Stimulated activated CD8-positive, alpha-beta memory T cell treated with anti-CD3 and anti-CD28 coated beads, Interleukin-7, amount 100 ng/mL, for 48 hours (primary cell): ENCODE measurements around the gene WFIKKN1.

Experiments used
- DNase-seq, 2 donors: peaks; one replicate each; pipeline ENCODE4 v3.0.0-alpha.2; 2020; ENCODE audit warnings: low read depth in 1 of 2; ENCODE audit errors: extremely low read depth in 1 of 2

The WFIKKN1 gene

DNA sequence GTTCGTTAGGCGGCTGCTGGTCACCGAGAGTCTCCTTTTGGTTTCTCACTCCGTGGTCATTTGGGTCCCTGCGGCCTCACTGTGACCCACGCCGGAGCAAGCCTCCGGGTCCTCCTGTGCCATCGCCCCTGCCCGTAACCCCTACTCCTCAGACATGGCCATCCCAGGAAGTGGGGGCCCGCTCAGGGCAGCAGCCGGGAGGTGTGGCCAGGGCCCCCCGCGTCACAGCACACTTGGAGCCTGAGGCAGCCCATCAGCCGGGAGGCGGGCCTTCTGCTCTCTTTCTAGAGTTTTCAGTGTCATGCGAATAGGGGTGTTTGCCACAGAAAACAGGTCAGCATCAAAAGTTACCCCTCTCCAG, 7.9 kb upstream of the WFIKKN1 start:
- no peak for DNase-seq

DNA sequence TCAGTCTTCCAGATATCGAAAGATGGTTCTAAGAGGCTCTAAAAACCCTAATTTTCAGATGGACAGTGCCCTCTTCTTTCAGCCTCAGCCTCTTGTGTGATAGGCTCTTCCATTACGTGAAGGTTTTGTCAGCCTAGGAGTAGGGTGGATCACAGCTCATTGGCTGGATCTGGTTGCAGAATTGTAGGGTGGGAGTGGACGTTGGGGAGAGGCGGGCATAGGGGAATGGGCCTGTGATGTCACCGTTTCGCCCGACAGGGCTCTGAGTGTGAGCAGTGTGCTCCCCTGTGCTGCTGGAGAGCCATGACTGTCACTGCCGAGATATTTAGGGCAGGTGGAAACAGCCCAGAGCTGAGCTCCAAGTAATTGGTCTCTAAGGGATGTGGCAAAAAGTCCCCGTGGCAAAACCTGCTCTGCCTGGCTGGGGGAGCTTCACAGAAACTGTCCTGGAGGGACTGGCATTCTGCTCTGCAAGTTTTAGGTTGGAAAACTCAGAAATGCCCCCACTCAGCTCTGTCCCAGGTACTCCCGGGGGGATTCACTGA, 6.2 kb upstream of the WFIKKN1 start:
- DNase-seq = no peak

DNA sequence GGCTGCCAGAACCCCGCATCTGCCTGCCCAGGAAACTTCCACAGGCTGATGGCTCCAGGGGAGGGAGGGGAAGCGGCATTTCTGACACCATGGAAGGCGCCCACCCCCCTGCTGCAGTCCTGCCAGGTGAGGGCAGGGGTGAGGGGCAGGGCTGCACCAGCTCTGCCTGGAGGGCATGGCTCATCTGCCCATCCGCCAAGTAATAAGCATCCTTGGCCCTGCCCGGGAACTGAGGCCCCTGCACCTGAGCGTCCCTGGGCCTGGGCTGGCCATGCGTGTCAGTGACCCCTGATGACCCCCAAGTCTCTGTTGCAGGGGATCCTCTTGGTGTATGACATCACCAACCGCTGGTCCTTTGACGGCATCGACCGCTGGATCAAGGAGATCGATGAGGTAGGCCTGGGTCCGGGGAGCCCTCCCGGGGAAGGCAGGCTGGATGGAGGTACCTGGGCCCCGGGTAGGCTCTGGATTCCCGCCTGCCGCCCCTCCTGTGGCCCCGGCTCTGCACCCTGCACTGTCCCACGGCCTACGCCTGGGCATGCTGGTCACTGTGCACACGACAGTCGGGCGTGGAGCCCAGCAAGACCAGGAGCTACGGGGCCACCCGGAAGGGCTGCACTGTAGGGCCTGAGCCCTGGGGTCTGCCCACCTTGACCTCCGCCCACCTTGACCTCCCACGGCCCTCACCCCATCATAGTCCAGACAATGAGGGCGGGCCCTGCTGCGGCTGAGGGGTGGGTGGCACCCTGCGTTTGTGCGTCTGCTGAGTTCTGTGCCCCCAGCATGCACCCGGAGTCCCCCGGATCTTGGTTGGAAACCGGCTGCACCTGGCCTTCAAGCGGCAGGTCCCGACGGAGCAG, 5.4 kb upstream of the WFIKKN1 start:
- no peak for DNase-seq

DNA sequence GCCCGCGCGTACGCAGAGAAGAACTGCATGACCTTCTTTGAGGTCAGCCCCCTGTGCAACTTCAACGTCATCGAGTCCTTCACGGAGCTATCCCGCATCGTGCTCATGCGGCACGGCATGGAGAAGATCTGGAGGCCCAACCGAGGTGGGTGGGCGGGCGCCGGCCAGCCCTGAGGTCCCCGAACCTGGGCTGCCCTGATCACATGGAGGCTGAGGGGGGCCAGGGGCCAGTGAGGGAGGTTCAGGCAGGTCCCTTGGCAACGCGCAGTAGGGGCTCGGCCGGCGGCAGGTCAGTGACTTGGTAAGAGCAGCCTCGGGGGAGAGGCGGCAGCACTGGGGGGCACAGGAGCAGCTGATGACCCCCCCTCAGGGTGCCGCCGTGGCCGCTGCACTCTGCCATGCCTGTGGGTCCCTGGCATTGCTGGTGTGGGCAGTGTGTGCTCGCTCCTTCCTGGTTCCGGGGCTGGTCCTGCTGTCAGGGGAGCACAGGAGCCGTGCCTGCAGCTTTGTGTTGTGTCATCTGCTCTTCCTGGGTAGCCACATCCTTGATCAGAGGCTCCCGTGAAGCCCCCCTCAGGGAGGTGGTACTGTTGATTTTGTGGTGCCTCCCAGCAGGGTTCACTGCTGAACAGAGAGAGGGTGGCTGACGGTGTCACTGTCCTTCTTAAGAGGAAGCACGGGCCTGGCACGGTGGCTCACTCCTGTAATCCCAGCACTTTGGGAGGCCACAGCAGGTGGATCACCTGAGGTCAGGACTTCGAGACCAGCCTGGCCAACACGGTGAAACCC, 4.6 kb upstream of the WFIKKN1 start:
- DNase-seq = no peak

DNA sequence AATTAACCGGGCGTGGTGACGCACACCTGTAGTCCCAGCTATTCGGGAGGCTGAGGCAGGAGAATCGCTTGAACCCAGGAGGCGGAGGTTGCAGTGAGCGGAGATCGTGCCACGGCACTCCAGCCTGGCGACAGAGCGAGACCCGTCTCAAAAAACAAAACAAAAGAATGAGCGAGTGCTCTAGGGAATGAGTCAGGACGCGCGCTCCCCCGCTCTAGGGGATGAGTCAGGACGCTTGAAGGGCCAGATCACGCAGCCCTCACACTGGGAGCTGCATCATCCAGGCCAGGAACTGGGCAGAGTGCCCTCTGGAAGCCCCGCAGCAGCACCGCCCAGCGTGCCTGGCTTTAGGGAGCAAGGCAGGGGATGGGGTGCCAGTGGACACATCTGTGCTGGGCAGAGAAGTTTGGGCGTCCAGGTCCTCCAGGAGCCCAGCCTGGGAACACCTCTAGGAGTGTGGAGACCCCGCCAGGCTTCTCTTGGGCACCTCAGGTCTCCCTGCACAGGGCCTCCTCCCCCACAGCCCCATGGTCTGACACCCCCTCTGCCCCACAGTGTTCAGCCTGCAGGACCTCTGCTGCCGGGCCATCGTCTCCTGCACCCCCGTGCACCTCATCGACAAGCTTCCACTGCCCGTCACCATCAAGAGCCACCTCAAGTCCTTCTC, 3.9 kb upstream of the WFIKKN1 start:
- no peak for DNase-seq

DNA sequence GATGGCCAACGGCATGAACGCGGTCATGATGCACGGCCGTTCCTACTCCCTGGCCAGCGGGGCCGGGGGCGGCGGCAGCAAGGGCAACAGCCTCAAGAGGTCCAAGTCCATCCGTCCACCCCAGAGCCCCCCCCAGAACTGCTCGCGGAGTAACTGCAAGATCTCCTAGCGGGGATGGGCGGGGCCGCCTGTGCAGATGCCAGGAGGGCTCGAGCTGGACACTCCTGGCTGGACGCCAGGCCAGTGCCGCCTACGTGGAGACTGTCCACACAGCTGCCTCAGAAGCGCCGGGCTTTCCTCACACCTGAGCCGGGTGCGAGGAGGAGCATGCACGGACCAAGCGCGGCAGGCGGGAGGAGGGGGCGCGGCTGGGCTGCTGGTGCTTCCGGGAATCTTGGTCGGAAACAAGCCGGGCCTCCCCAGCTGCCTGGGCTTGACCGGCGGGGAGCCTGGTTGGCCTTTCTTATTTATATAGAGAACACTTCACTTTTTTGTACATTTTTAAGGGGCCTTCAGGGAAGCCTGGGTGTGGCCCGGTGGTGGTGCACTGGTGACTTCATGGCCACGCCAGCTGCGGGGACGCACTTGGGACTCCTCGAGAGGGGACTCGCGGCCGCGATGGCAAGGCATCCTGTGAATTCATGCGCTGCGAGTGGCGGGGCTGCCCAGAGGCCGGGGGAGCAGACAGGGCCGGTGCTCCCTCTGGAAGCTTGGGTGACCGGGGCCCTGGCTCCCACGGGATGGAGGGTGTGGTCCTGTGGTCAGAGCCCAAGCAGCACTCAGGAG, 3.1 kb upstream of the WFIKKN1 start:
- no peak for DNase-seq

DNA sequence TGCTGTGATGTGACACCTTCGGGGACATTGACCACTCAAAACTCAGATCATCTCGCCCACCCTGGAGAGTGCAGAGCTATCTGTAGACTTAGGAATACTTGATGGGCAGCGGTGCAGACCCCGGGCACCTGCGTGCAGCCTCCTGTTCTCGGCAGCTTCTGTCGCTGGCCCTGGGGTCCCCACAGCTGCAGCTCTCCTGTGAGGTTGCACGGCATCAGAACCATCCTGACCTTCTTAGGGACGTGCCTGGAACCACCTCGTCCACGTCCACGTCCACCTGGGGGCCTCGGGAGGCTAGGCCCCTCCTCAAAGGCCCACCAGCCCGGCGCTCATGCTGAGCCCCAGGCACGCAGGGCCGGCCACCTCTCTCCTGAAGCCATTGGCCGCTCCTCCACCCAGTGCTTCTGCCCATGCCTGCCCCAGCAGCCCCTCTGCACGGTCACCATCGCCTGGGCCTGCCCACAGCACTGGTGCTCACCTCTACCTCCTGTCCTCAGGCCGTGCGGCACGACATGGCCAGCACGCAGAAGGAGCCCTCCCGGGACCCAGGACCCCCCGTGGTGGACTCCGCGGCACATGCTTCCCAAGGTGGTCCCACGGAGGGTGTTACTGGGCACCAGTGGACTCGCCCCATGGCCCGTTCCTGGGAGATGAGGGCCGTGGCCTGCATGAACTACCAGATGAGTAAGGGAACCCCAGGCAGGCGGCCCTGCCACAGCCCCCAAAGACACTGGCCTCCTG, 2.3 kb upstream of the WFIKKN1 start:
- DNase-seq = no peak

DNA sequence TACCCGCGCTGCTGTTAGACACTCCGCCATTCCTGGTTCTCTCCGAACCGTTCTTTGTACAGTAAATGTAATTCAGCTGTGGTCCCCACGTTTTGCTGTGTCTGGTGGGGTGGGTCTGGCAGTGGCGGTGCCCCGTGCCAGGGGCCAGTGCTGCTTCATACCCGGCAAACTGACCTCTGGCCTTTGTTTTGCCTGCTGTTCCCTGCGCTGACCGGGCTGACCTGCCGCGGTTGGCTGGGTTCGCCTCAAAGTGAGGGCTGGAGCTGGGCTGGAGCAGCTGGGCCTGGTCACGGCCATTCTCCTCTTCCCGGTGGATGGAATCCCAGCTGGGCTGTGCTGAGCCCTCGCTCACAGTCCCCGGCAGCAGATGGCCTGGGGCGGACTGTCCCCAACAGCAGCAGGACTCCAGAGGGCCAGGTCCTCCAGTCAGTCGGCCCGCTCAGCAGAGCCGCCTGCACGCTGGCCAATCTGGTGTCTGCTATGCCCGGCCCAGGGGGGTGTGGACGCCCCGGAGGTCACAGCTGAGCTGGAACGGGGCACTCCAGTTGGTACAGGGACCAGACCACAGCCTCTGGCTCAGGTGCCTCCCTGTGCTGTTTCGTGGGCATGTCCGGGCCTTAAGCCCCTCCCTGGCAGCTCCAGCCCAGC, 1.5 kb upstream of the WFIKKN1 start:
- no peak for DNase-seq

DNA sequence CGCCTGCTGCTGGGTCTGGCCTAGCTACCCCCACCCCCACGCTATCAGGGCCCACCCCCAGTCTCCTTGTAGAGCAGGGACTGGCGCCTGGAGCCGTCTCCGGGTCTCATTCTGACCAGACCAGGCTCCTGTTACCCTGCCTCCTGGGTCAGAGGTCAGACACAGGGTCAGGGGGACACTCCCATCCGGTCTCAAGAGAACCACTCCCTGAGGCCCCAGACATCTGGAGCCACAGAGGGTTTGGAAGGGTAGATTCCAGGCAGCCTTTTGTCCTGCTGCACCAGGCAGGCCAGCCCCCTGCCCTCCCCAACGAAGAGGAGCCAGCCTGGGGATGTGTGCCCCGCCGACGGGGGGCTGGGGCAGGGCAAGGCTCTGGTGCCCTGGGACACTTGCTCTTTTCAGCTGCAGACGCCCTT, 944 bp upstream of the WFIKKN1 start:
- no peak for DNase-seq

DNA sequence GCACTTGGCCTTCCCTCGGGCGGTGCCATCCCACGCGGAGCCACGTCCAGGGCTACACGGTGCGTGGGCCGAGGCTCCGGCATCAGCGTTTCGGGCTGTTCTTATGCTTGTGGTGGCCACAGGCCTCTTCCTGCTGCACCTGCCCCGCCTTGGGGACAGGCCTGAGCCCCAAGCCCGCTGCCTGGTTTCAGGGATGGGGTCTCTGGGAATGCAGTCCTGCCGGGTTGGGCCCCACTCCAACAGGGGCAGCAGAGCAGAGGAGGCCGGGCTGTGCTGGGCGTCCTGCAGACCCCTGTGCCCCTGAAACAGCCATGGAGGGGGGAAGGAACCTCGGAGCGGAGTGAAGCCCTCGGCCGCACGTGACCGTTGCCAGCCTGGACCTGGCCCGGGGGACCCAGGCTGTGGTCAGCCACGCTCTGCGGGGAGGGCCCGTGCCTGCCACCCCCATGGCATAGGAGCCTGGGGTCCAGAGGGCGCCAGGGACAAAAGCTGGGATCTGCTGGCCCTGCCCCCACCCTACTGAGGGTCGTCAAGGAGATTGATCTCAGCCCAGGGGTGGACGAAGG, 453 bp upstream of the WFIKKN1 start:
- no peak for DNase-seq

DNA sequence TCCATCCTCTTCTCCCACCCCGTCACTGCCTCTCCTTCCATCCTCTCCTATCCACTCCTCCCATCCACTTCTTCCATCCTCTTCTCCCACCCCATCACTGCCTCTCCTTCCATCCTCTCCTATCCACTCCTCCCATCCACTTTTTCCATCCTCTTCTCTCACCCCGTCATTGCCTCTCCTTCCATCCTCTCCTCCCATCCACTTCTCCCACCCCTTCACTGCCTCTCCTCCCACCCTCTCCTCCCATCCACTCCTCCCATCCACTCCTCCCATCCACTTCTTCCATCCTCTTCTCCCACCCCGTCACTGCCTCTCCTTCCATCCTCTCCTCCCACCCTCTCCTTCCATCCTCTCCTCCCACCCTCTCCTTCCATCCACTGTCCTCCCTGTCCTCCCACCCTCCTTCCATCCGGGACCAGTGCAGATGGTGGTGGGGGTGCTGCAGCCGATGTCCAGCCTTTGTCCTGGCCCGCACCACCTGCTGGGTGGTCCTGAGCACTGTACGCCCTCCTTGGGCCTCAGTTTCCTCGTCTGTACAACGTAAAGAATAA, 1.1 kb downstream of the WFIKKN1 start:
- DNase-seq = no peak

DNA sequence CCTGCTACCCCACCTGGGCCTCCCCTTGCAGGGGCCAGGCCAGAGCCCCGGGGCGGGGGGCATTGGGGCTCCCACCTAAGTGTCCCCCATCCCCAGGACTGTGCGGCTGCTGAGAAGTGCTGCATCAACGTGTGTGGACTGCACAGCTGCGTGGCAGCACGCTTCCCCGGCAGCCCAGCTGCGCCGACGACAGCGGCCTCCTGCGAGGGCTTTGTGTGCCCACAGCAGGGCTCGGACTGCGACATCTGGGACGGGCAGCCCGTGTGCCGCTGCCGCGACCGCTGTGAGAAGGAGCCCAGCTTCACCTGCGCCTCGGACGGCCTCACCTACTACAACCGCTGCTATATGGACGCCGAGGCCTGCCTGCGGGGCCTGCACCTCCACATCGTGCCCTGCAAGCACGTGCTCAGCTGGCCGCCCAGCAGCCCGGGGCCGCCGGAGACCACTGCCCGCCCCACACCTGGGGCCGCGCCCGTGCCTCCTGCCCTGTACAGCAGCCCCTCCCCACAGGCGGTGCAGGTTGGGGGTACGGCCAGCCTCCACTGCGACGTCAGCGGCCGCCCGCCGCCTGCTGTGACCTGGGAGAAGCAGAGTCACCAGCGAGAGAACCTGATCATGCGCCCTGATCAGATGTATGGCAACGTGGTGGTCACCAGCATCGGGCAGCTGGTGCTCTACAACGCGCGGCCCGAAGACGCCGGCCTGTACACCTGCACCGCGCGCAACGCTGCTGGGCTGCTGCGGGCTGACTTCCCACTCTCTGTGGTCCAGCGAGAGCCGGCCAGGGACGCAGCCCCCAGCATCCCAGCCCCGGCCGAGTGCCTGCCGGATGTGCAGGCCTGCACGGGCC, 1.9 kb downstream of the WFIKKN1 start:
- DNase-seq = no peak

DNA sequence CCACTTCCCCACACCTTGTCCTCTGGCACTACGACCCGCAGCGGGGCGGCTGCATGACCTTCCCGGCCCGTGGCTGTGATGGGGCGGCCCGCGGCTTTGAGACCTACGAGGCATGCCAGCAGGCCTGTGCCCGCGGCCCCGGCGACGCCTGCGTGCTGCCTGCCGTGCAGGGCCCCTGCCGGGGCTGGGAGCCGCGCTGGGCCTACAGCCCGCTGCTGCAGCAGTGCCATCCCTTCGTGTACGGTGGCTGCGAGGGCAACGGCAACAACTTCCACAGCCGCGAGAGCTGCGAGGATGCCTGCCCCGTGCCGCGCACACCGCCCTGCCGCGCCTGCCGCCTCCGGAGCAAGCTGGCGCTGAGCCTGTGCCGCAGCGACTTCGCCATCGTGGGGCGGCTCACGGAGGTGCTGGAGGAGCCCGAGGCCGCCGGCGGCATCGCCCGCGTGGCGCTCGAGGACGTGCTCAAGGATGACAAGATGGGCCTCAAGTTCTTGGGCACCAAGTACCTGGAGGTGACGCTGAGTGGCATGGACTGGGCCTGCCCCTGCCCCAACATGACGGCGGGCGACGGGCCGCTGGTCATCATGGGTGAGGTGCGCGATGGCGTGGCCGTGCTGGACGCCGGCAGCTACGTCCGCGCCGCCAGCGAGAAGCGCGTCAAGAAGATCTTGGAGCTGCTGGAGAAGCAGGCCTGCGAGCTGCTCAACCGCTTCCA, 2.7 kb downstream of the WFIKKN1 start:
- no peak for DNase-seq

DNA sequence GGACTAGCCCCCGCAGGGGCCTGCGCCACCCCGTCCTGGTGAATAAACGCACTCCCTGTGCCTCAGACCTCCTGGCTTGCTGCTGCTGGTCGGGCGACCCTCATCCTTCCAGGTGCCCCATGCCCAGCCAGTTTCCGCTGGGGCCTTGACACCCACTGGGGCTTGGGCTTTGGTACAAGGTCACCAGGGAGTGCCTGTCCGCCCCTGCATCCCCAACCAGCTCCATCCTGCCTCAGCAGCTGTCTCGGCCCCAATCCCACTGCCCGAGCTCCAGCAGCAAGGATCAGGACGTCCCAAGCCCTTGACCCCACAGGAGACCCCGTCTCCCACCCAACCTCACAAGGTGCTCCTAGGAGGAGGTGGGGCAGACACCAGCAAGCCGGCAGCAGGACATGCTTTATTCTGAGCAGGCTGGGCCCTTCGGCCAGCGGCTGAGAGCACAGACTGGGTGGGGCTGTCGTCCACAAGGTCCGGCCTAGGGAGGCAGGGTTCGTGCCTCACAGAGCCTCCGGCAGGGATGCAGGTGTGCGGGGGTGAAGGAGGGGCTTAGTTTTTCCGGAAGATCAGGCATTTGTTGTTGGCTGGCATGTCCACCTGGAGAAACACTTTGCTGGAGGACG, 3.4 kb downstream of the WFIKKN1 start:
- DNase-seq = no peak

DNA sequence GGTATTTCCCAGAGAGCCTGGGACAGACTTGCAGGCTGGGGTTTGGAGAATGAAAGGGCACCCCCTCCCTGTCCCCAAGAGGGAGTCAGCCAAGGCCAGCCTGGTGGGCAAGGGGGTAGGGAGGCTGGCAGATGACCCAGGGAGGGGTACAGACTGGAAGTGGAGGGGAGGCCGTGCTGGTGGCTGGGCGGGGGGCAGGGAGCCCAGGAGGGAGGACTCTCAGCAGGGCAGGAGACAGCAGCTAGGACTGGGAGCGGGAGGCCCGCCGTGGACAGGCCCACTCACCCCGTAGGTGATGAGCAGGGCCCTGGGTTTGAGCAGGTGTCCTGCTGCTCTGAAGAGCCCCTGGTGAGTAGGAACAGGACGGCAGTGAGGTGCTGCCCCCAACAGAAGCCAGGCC, 4.2 kb downstream of the WFIKKN1 start:
- DNase-seq = no peak

DNA sequence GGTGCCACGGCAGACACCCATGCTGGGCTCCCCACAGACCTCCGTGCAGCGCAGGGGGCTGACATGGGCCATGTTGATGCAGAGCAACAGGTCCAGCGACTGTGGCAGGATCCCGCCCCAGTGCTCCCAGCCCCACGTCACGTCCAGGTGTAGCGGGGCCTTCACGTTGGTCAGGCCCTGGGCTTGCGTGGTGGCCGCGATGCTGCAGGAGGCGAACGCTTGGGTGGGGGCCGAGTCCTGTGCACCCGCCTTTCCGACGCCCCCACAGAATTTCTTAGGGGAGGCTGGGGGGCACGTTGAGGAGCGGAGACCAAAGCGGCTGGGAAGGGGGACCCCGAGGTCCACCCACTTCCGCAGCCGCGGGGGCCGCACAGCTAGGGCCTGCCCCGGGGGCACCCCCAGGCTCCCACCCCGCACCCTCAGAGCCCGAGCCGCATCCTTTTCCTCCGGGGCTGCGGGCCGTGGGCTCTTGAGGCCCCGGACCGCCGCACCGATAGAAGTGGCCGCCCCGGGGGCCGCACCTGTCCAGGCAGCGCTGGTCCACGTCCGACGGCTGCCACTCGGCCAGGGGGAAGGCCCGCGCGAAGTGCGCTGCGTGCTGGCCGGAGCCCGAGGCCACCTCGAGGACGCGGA, 4.9 kb downstream of the WFIKKN1 start:
- no peak for DNase-seq
